Dedifferentiated amniotic fluid mesenchymal stem cell (primary cell): ENCODE data around the gene ZNF132.
"Not testable (repeated sequence)": the region's sequence is repeated elsewhere in the genome, so short reads cannot be mapped to it uniquely, and the experiment has no call there.

Source experiments
- DNase-seq: peaks from one replicate; pipeline ENCODE4 v3.0.0-alpha.2; 2016; ENCODE audit errors: extremely low spot score

ZNF132 gene

GRCh38 chr19:58406818-58407657 is 32.9 kb downstream of the ZNF132 start:
- no peak for DNase-seq

GRCh38 chr19:58403920-58404478 is 36.0 kb downstream of the ZNF132 start:
- DNase-seq: not testable (repeated sequence)

GRCh38 chr19:58401840-58402421 is 38.0 kb downstream of the ZNF132 start:
- no peak for DNase-seq

- peak; percentile 98 for DNase-seq
Measured at GRCh38 chr19:58400916-58401839, 38.8 kb downstream of the ZNF132 start.

GRCh38 chr19:58400316-58400915 is 39.5 kb downstream of the ZNF132 start:
- DNase-seq: no peak

GRCh38 chr19:58399903-58400302 is 40.0 kb downstream of the ZNF132 start:
- no peak for DNase-seq

- DNase-seq: no peak
Measured at GRCh38 chr19:58398545-58398944, 41.4 kb downstream of the ZNF132 start.

GRCh38 chr19:58398087-58398486 is 41.9 kb downstream of the ZNF132 start:
- DNase-seq: no peak

- DNase-seq: no peak
Measured at GRCh38 chr19:58397533-58398037, 42.4 kb downstream of the ZNF132 start.

- no peak for DNase-seq
Measured at GRCh38 chr19:58396691-58397532, 43.0 kb downstream of the ZNF132 start.

GRCh38 chr19:58395979-58396627 is 43.9 kb downstream of the ZNF132 start:
- DNase-seq: no peak

- no peak for DNase-seq
Measured at GRCh38 chr19:58395220-58395978, 44.6 kb downstream of the ZNF132 start, which contains the start of gene RNF225. Gene RNF225, plus strand, starts transcription at chr19:58395656. Its CDS starts 434 bp downstream, at chr19:58396090.

- no peak for DNase-seq
Measured at GRCh38 chr19:58394821-58395219, 45.1 kb downstream of the ZNF132 start.

- no peak for DNase-seq
Measured at GRCh38 chr19:58393725-58394033, 46.3 kb downstream of the ZNF132 start.

GRCh38 chr19:58392945-58393724 is 46.8 kb downstream of the ZNF132 start:
- no peak for DNase-seq

GRCh38 chr19:58388175-58388526 is 51.8 kb downstream of the ZNF132 start:
- DNase-seq: no peak

- DNase-seq: no peak
Measured at GRCh38 chr19:58387338-58388174, 52.4 kb downstream of the ZNF132 start.
